Bone marrow (tissue), 2 donors: Measurements from ENCODE around the gene UNC5B.
A peak's percentile ranks its signal among the peaks of the same experiment; 100 is the strongest.

Experiments used
- DNase-seq, 2 donors: peaks; one replicate each; lab custom pipeline; 2025; lab: John Stamatoyannopoulos, UW

UNC5B gene

DNA sequence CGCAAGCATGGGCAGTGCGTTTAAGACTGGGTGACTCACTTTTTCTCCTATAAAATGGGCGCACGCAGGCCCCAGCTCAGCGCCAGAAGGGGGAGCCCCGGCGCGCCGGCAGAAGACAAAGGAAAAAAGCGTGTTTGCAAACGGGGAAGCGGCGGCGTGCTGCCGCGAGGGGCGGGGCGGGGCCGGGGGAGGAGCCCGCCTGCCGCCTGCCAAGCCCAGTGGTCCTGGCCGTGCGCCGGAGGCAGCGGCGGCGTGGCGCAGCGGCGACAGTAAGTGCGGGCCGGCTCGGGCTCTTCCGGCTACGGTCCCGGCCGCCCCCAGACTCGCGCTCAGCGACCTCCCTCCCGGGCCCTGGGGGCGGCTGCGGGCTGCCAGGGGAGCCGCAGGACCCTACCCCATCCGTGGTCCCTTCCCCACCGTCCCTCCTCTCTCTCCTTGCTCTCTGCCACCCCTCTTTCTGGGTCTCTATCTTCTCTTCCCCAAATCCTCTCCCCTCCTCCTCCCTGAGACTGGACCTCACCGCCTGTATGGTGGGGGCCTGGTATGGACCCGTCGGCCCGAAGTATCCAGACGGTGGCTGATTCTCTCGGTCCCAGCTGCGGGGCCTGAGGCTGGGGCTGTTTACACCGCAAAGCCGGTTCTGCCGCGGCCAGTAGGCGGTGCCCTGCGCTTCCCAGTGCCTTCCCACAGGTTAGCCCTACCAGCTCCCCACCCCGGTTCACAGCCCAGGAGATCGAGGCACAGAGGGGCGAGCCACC is 106.9 kb downstream of the UNC5B start, which contains the start of gene SLC29A3:
Gene SLC29A3, plus strand, starts transcription at position 218 of the 758 bp plus-strand sequence. Its CDS starts 51 bp downstream, at position 269.
- peak; percentile 49 to 66 for DNase-seq

DNA sequence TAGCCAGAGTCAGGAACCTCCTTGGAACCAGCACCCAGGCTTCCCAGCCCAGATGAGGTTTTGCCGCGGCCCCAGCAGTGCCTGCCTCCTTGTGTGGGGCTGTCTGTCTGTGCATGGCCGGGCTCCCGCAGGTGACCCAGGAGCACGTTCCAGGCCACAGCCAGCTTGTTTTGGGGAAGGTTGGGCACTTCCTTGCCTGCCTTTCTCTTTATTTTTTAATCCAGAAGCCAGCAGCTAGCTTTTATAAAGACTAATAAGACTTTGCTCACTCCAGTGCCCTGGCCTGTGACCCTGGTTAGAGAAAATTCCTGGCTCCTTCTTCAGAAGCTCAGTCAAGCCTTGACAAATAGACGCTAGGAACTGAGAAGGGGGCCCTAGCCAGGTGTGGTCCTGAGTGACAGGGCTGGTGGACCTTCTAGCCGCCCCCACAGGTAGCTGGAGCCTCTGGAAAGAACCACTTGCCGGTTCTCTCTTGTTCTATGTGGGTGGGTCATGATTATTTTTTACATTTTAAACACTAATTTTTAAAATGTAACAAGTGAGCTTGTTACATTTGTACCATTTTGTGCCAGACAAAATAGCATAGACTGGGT is 107.5 kb downstream of the UNC5B start:
- DNase-seq, result no peak

GRCh38 chr10:71320592-71320991 is 108.2 kb downstream of the UNC5B start:
- DNase-seq, result no peak

DNA sequence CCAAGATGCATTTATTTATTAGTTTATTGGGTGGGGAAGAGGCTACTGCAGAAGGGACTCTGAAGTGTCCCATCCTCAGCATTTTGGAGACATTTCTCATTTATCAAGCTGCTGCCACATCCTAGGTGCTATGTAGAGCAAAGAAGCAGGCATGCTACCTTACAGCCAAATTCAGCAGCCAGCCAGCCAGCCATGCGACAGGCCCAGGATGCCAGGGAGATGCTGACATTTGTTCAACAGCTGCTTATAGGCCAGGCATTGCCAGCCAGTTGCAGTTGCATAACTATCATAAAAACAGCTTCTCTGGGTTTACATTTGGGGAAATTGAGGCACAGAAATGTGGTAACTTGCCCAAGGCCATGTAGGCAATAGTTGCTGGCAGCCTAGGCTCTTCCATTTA is 109.0 kb downstream of the UNC5B start:
- DNase-seq, result no peak

DNA sequence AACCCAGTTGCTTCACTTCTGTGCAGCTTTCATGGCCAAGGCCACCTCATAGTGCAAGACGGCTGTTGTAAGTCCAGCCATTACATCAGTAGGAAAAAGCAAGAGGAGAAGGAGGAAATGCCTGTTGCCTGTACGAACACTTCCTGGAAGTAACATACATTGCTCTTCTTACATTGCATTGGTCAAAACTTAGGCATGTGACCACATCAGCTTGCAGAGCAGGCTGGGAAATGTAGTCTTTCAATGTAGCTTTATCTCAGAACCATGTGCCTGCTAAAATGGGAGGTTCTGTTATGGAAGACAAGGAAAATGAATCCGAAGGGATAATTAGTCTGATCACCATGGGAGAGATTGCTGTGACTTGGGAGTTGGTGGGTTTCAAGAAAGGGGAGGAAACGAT is 111.0 kb downstream of the UNC5B start:
- no peak for DNase-seq

DNA sequence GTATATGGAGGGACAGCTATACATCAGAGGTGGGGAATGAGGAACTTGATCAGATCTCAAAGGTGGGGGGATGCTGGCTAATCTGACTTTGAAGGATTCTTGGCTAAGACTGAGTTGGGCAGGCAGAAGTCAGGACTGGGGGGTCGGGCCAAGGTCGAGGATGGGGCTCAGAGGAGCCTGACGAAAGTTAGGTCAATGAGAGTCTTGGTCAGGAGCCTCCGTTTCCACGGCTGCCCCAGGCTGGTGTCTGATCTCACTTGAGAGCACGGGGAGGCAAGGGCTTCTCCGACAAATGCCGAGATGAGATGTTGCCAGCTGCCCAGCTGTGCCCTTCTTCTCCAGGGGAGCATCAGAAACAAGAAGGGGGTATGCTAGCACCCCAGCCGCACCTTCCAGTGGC is 112.4 kb downstream of the UNC5B start:
- no peak for DNase-seq

- no peak for DNase-seq
Observed at GRCh38 chr10:71325267-71325666, 112.9 kb downstream of the UNC5B start.

DNA sequence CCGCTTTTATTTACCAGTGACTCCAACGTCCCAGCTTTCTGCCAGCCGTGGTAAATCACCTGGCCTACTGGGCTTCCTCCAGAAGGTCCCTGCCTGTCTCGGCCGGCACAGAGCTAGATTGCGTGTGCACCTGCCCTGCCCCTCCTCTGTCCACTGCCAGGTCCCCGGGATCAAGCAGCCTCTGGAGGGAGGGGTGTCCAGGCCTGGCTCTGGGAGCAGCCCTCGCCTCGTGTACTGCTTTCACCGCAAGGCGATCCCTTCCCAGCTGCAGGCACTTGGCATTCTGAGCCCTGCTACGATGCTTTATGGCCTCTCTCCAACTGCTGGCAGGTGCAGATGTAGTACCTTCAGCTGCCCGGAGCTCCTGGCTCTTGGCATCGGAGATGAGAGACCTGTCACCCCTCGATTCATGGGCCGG is 114.1 kb downstream of the UNC5B start:
- no peak for DNase-seq

GRCh38 chr10:71330789-71331404 is 118.5 kb downstream of the UNC5B start:
- no peak for DNase-seq

- DNase-seq, result no peak
Observed at GRCh38 chr10:71331736-71332135, 119.4 kb downstream of the UNC5B start.

GRCh38 chr10:71332466-71332865 is 120.1 kb downstream of the UNC5B start:
- no peak for DNase-seq

- peak in 1 of 2 donors; percentile 13 for DNase-seq
Observed at GRCh38 chr10:71333129-71333887, 120.9 kb downstream of the UNC5B start.

- DNase-seq, result no peak
Observed at GRCh38 chr10:71334221-71334791, 121.9 kb downstream of the UNC5B start.

DNA sequence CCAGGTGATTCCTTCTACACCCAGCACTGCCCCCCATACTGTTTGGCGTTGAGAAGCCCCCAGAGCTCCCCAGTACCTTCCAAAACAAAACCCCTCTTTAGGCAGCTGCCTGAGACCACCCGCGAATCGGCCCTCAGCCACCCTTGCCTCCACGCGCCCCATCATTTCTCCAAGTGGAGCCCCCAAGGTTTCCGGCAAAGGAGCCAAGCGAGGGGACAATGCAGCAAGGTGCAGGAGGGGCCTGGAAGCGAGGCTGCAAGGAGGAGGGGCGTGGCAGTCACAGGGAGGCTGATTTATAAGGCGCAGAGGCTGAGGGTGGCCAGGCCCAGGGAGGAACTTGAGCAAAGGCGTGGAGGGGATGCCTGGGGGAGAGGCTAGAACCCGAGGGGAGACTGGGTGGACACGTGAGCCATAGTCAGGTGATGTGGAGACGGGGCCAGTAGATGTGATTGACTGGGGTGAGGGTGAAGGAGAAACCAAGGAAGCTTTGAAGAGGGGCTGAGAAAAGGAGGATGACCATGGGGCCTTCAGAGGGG is 122.9 kb downstream of the UNC5B start:
- no peak for DNase-seq

DNA sequence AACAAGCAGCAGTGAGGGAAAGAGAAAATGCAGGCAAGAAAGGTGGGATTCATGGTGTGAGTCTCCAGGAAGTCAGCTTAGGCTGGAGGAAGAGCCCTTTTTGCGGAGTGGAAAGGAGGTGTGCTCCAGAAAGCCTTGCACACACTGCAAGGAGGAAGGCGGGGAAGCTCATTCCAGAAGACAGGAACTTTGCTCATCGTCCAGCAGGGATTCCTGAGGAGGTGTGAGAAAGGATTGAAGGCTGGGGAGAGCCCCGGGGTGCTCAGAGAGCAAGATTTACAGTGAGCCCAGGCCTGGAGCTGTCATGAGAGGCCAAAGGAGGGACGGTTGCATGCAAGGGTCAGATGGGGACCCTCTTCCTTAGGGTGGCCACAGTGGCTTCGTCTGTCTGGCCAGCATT is 124.3 kb downstream of the UNC5B start:
- DNase-seq, result no peak

DNA sequence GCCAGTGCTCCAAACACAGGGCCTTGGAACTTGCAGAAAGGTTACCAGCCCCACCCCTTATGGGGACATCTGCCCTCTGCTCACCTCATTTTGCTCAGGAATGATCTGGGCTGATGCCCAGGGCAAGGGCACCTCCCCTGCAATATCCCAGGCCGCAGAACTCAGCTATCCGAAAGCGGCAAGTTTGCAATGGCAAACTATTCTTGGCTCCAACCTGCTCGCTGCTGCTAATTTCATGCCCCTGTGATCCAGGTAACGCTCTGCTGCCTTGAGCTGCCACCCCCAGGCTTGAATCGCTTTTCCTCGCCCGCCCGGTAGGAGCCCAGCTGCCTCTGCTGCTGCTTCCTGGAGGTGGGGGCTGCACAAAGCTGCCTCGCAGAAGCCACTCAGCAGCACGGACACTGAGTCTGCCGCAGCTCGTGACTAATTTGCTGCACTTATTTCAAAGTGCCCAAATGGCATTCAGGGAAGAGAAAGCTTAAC is 124.9 kb downstream of the UNC5B start:
- no peak for DNase-seq

DNA sequence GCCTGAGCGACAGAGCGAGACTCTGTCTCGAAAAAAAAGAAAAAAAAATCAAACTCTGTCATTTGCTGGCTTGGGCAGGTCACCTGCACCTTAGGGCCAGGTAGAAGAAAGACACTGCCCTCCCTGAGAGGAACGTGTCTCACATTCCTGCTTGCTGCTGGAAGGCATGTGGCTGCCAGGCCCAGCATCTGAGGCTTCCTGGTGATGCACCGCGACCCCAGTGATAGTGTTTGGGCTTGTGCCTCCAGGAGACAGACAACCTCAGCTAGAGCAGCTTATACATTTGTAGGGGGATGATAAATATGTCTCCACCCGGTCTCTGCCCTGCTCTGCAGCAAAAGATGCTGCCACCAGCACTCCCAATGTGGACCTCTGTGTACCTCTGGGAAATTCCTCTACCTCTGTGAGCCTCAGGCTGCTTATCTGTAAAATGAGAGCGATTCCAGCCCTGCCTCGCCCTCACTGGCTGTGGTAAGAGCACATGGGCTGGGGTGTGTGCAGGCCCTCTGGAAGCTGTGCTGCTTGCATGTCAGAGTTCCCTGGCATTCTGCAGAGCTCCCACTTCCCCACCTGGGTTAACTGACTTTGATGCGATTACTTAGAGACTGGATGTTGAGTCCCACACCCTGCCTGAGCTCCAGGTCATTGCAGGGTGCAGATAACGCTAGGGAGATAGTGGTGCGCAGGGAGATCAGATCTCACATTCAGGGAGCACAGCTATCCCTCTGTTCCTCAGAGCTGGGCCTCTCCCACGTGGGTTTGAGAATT is 126.5 kb downstream of the UNC5B start:
- no peak for DNase-seq

- no peak for DNase-seq
Observed at GRCh38 chr10:71339796-71340589, 127.6 kb downstream of the UNC5B start.

- no peak for DNase-seq
Observed at GRCh38 chr10:71342573-71343391, 130.4 kb downstream of the UNC5B start.
